ENCODE measurements around the gene IRF4. TPM values are rescaled to one million over a fixed set of nuclear protein-coding genes. Genes with fewer than 3 reads are reported as not detected.
"Not testable (repeated sequence)": the region's sequence is repeated elsewhere in the genome, so short reads cannot be mapped to it uniquely, and the experiment has no call there.

IRF4 gene
- total RNA-seq, 1 donor from 2014 or later, result 0.04 TPM

DNA sequence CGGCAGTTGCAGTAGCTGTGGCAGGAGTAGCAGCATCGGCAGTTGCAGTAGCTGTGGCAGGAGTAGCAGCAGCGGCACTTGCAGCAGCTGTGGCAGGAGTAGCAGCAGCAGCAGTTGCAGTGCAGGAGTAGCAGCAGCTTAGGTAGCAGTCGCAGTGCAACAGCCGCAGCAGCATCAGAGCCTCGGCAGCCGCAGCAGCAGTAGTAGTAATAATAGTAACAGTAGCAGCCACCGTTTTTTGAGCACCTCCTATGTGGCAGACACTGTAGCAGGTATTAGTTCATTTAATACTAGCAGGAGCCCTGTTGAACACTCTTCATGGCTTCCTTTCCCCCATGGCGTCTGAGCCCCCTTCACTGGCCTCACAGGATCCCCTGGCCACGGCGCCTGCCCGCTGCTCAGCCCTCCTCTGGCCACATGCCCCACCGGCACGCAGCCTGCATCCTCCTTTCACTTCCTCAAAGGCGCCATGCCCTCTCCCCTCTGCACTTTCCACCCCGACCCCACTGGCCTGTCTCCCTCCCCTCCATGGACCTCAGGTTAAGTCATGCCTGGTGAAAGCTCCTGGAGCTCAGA, 19.1 kb upstream of the IRF4 start:
- TF ChIP-seq, protein P1, sequence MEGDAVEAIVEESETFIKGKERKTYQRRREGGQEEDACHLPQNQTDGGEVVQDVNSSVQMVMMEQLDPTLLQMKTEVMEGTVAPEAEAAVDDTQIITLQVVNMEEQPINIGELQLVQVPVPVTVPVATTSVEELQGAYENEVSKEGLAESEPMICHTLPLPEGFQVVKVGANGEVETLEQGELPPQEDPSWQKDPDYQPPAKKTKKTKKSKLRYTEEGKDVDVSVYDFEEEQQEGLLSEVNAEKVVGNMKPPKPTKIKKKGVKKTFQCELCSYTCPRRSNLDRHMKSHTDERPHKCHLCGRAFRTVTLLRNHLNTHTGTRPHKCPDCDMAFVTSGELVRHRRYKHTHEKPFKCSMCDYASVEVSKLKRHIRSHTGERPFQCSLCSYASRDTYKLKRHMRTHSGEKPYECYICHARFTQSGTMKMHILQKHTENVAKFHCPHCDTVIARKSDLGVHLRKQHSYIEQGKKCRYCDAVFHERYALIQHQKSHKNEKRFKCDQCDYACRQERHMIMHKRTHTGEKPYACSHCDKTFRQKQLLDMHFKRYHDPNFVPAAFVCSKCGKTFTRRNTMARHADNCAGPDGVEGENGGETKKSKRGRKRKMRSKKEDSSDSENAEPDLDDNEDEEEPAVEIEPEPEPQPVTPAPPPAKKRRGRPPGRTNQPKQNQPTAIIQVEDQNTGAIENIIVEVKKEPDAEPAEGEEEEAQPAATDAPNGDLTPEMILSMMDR (IDR thresholded peaks at IDR 0.05; ENCODE audit: insufficient read depth, low read length, poor library complexity, severe bottlenecking), result no peak
- Histone ChIP-seq H3K27me3 (ENCODE audit: control insufficient read depth, insufficient read depth, low read length) (peaks cover 36% of the 10 kb centered on the region), H3K4me3 (ENCODE audit: low read depth, low read length) (no peak overlapping the region), H3K36me3 (ENCODE audit: control insufficient read depth, insufficient read depth, low read length) (no peaks in the 10 kb centered on the region)
- no peak for DNase-seq (ENCODE audit: low read depth)

DNA sequence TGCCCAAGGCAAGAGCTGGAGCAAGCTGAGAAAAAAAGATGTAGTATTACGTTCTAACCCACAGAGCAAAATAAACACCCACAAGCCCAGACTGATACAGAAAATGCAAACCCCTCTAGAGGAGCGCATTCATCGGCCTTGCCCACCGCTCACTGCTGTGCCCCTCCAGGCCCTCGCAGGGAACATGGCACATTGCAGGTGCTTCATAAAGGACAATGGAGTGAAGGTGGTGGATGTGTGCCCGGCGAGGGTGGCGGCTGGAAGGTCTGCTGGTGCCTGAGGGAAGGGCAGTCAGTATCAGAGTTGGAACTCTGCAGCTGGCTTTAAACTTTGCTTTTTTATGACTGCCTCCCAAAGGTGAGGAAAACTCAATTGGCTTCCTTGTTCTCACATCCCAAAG, 18.5 kb upstream of the IRF4 start:
- DNase-seq (ENCODE audit: low read depth), result no peak
- TF ChIP-seq, protein P1 (IDR thresholded peaks at IDR 0.05; ENCODE audit: insufficient read depth, low read length, poor library complexity, severe bottlenecking), result no peak

DNA sequence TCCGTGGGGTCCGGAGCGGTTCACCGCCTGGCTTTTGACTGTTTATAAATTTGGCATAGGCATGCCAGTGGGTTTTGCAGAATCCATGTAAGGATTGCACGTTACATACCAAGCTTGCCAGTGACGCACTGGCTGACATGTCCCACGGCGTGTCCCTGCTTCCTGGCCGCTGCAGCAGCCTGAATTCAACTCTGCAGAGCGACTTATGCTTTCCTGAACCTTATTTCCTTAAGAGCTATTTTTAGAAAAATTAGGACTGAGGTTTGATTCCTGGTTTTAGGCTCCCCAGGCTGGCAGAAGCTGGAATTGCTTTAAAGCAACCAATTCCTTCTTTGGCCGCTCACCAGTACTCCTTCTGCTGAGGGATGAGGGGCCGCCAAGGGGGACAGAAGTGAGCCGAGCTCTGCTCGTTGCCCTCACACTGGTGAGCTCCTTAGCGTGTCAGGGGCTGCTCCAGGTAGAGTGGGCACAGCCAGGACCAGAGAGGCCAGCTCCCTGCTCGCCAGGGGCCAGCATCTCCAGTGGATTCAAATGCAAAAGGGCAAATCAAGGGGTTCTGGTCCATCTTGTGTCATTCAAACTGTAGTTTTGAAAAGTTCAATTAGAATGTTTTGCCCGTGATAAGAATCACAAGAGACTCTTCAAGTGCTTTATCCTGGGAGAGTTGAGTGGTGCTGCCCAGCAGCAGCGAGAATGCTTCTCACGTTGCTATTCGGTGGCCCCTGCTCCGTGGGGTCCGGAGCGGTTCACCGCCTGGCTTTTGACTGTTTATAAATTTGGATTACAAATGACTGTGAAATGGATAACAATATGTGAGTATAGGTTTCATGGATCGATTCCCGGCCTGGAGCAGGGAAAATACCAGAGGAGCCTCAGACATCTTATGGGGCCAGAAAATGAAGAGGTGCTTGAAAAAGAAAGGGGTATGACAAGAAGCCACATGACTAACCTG, 17.5 kb upstream of the IRF4 start:
- peaks cover 36% of the 10 kb centered on the region for H3K27me3 ChIP-seq (ENCODE audit: control insufficient read depth, insufficient read depth, low read length)
- TF ChIP-seq, protein P1 (IDR thresholded peaks at IDR 0.05; ENCODE audit: insufficient read depth, low read length, poor library complexity, severe bottlenecking), result no peak
- DNase-seq (ENCODE audit: low read depth), result no peak
- H3K36me3 ChIP-seq (ENCODE audit: control insufficient read depth, insufficient read depth, low read length), result no peaks in the 10 kb centered on the region
- no peak overlapping the region for H3K4me3 ChIP-seq (ENCODE audit: low read depth, low read length)

More for the DNA sequence above, 18.5 kb upstream of the IRF4 start:
- peaks cover 35% of the 10 kb centered on the region for H3K27me3 ChIP-seq (ENCODE audit: control insufficient read depth, insufficient read depth, low read length)
- no peaks in the 10 kb centered on the region for H3K36me3 ChIP-seq (ENCODE audit: control insufficient read depth, insufficient read depth, low read length)
- no peak overlapping the region for H3K4me3 ChIP-seq (ENCODE audit: low read depth, low read length)

DNA sequence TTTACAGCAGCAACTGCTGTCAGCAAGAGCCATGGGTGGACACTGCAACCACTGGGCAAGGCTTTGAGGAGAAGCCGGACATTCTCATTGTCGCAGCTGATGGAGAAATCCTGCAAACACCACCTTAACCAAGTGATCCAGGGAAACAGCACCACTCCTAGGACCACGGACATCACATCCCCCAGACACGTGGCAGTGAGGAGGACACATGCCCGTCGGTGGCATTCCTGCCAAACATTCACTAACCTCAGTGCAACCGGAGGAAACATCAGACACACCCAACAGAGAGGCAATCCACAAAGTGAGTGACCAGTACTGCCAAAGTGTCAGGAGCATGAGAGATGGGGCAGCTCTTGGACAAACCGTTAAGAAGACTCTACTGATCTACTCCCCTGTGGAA, 16.6 kb upstream of the IRF4 start:
- H3K4me3 ChIP-seq (ENCODE audit: low read depth, low read length), result no peak overlapping the region
- TF ChIP-seq, protein P1 (IDR thresholded peaks at IDR 0.05; ENCODE audit: insufficient read depth, low read length, poor library complexity, severe bottlenecking), result no peak
- peaks cover 41% of the 10 kb centered on the region for H3K27me3 ChIP-seq (ENCODE audit: control insufficient read depth, insufficient read depth, low read length)
- no peaks in the 10 kb centered on the region for H3K36me3 ChIP-seq (ENCODE audit: control insufficient read depth, insufficient read depth, low read length)
- no peak for DNase-seq (ENCODE audit: low read depth)

DNA sequence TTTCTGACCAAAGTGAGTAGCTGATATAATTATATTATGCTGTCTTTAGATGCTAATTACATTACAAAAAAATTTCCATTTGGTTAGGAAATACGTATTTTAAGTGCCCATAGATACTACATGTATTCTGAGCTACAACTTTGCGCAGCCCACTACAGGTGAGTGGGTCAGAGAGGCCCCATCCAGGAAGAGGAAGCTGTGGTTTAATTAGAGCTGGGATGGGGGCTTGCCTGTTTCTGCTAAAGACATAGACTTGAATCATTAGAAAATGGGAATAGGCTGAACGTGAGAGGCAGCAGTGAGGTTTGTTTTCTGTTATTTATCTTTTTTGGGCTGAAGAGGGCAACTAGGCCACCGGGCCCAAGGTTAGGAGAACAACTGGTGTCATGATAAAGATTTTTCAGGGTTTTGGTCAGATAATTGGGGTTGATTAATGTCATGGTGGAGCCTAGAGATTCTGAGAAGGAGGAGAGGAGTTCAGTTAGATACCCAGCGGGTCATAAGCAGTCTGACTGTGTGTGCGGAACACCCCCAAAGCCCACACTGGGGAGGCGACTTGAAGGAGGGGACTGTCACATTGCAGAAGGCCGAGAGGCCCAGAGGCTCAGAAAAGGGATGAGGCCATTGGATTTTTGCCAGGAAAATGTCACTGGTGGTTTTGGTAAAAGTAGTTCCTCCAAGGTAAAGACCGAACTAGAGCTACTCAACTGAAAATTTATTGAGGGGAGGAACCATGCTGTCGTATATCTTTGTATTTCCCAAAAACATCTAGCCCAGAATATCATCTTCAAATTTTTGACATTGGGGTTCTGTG, 14.5 kb upstream of the IRF4 start:
- no peak for DNase-seq (ENCODE audit: low read depth)
- H3K36me3 ChIP-seq (ENCODE audit: control insufficient read depth, insufficient read depth, low read length), result no peaks in the 10 kb centered on the region
- H3K4me3 ChIP-seq (ENCODE audit: low read depth, low read length), result no peak overlapping the region
- H3K27me3 ChIP-seq (ENCODE audit: control insufficient read depth, insufficient read depth, low read length), result peaks cover 46% of the 10 kb centered on the region
- TF ChIP-seq, protein P1 (IDR thresholded peaks at IDR 0.05; ENCODE audit: insufficient read depth, low read length, poor library complexity, severe bottlenecking), result no peak

DNA sequence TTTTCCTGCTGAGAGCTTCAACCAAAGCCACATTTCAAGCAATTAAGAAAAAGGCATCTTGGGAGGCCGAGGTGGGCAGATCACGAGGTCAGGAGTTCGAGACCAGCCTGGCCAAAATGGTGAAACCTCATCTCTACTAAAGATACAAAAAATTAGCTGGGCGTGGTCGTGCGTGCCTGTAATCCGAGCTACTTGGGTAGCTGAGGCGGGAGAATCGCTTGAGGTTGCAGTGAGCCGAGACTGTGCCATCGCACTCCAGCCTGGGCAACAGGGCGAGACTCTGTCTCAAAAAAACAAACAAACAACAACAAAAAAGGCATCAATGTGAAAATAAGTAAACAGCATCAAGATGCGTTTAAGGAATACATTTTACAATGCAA, 13.9 kb upstream of the IRF4 start:
- H3K4me3 ChIP-seq (ENCODE audit: low read depth, low read length); DNase-seq (ENCODE audit: low read depth); H3K36me3 ChIP-seq (ENCODE audit: control insufficient read depth, insufficient read depth, low read length): not testable (repeated sequence)
- peaks cover 44% of the 10 kb centered on the region for H3K27me3 ChIP-seq (ENCODE audit: control insufficient read depth, insufficient read depth, low read length)

All from kidney epithelial cell (primary cell).